Measurements from ENCODE around the gene ARPC5.

ARPC5 gene

GRCh38 chr1:183609759-183610452 is 25.7 kb downstream of the ARPC5 start:
- no peak for DNase-seq

- peak; percentile 64 for DNase-seq
Observed at GRCh38 chr1:183609313-183609712, 26.3 kb downstream of the ARPC5 start.

- DNase-seq, result no peak
Observed at GRCh38 chr1:183607322-183607980, 28.1 kb downstream of the ARPC5 start.

- no peak for DNase-seq
Observed at GRCh38 chr1:183605904-183606303, 29.7 kb downstream of the ARPC5 start.

- peak; percentile 43 for DNase-seq
Observed at GRCh38 chr1:183604815-183605214, 30.8 kb downstream of the ARPC5 start.

GRCh38 chr1:183604038-183604808 is 31.4 kb downstream of the ARPC5 start:
- DNase-seq, result peak; percentile 75

GRCh38 chr1:183602510-183602909 is 33.1 kb downstream of the ARPC5 start:
- no peak for DNase-seq

GRCh38 chr1:183600634-183601033 is 34.9 kb downstream of the ARPC5 start:
- no peak for DNase-seq

GRCh38 chr1:183600136-183600535 is 35.4 kb downstream of the ARPC5 start:
- peak; percentile 51 for DNase-seq

GRCh38 chr1:183598386-183598785 is 37.2 kb downstream of the ARPC5 start:
- DNase-seq, result no peak

- no peak for DNase-seq
Observed at GRCh38 chr1:183597656-183598347, 37.8 kb downstream of the ARPC5 start.

GRCh38 chr1:183596500-183596899 is 39.1 kb downstream of the ARPC5 start:
- DNase-seq, result no peak

- DNase-seq, result no peak
Observed at GRCh38 chr1:183595537-183595936, 40.0 kb downstream of the ARPC5 start.

GRCh38 chr1:183593356-183593755 is 42.2 kb downstream of the ARPC5 start:
- DNase-seq, result peak; percentile 57

- no peak for DNase-seq
Observed at GRCh38 chr1:183592733-183593132, 42.9 kb downstream of the ARPC5 start.

GRCh38 chr1:183590244-183591191 is 45.1 kb downstream of the ARPC5 start, which contains the start of gene NCF2:
TSS of gene NCF2 (minus strand) at chr1:183590459. CDS start at chr1:183590329, 130 bp downstream.
- peak; percentile 82 for DNase-seq

- no peak for DNase-seq
Observed at GRCh38 chr1:183589874-183590243, 45.7 kb downstream of the ARPC5 start.

- DNase-seq, result no peak
Observed at GRCh38 chr1:183589384-183589783, 46.2 kb downstream of the ARPC5 start.

GRCh38 chr1:183588827-183589226 is 46.8 kb downstream of the ARPC5 start:
- DNase-seq, result no peak

- DNase-seq, result no peak
Observed at GRCh38 chr1:183586926-183587325, 48.7 kb downstream of the ARPC5 start.

GRCh38 chr1:183586455-183586854 is 49.1 kb downstream of the ARPC5 start:
- DNase-seq, result no peak

GRCh38 chr1:183585038-183585437 is 50.5 kb downstream of the ARPC5 start:
- DNase-seq, result no peak
